Inferior parietal cortex (tissue), 1 donor: Measurements from ENCODE around the gene NKX6-2.

Experiments used
- DNase-seq: peaks from one replicate; pipeline ENCODE4 v3.0.0-alpha.2; 2016; ENCODE audit errors: extremely low spot score

NKX6-2 gene

DNA sequence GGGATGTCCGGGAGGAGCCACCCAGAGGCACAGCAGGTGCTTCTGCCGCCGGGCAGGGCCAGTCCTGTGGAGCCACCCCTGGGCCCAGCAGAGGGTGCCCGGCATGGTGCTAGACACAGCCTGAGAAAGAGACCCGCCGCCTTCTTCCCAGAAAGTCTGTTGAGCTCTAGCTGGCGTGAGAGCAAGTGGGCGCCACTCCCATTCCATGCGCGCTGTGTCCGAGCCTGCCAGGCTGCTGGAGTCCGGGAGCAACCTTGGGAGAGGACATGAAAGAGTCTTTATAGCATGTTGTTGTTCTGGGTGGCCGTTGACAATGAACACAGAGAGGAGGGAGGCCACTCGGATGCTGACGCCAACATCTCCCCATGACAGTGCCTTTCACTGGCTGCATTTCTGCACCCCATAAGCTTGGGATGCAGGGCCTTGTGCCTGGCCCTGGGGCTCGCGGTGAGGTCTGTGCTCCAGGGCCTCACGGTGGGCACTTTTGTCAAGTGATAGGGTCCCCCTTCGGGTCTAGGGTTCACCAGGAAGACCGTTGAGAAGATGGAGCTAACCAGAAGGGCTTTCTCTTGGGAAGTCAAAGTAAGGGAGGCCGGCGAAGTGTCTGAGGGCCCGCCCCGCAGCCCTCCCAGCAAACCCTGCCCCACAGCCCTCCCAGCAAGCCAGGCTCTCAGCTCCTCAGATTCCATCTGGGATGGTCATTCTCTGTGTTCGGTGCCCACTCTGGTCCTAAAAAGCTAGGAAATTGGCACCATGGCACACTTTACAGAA, 47.3 kb downstream of the NKX6-2 start:
- DNase-seq: peak; percentile 80

- no peak for DNase-seq
These were observed 48.4 kb downstream of the NKX6-2 start for GRCh38 chr10:132737390-132738048.

GRCh38 chr10:132735923-132736391, 50.0 kb downstream of the NKX6-2 start:
- DNase-seq: peak; percentile 71

- DNase-seq: no peak
These were observed 50.6 kb downstream of the NKX6-2 start for GRCh38 chr10:132735341-132735775.

GRCh38 chr10:132733926-132734325, 52.0 kb downstream of the NKX6-2 start:
- no peak for DNase-seq
